HG02870 (cell line): ENCODE measurements around the gene AMOT.

ENCODE experiments used
- ATAC-seq: cut with Tn5 transposase; IDR thresholded peaks from one replicate; pipeline ENCODE4 v1.9.1; 2021; ENCODE audit warnings: mild to moderate bottlenecking, moderate library complexity; ENCODE audit not compliant: unreplicated experiment

The AMOT gene

DNA sequence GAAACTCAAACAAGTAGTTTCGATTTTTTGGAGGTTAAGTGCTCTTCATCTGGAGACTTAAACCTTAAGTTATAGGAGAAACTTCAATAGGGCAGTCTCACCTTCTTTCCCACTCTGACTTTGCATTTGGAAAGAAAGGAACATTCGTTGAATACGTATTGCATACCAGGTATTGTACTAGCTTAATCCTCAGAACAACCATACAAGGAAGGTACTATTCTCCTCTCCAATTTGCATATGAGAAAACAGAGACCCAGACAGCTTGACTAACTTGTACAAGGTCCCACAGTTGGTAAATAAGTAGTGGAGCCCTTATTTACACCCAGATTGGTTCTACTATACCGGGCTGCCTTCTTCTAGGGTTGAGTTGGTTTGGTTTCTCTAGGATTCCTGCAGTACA, 32.6 kb downstream of the AMOT start:
- no peak for ATAC-seq

DNA sequence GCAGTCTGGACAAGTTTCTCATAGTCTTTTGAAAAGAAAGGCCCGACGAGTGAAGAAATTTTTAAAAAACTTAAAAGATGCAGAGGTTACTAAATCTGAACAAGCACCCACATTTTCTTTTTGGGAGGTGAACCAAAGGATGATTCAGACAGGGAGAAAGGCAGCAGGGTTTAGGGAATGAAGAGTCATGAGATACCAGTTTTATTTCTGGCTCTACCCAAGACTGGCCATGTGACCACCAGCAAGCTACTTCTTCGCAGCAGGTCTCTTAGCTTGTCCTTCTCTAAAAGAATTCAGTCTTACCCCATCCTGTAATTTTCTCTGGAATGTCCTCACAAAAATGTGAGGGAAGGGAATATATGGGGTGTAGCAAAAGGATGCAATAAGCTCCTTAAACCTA, 37.6 kb downstream of the AMOT start:
- no peak for ATAC-seq

DNA sequence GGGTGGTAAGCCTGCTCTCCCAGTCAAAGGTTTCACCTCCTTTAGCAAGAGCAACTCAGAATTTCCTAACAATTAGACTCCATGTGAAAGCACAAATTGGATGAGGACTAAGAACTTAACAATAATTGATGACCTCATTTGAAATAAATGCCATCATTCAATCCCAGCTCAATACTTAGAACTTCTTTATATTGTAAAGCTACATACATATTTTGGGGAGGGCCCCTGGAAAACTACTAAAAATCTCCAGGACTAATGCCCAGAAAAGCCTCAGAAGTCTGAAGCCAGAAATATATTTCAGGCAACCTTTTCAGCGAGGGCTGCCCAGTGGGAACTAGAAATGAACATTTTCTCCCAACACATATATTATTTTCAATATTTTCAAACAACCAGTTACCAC, 38.1 kb downstream of the AMOT start:
- no peak for ATAC-seq

DNA sequence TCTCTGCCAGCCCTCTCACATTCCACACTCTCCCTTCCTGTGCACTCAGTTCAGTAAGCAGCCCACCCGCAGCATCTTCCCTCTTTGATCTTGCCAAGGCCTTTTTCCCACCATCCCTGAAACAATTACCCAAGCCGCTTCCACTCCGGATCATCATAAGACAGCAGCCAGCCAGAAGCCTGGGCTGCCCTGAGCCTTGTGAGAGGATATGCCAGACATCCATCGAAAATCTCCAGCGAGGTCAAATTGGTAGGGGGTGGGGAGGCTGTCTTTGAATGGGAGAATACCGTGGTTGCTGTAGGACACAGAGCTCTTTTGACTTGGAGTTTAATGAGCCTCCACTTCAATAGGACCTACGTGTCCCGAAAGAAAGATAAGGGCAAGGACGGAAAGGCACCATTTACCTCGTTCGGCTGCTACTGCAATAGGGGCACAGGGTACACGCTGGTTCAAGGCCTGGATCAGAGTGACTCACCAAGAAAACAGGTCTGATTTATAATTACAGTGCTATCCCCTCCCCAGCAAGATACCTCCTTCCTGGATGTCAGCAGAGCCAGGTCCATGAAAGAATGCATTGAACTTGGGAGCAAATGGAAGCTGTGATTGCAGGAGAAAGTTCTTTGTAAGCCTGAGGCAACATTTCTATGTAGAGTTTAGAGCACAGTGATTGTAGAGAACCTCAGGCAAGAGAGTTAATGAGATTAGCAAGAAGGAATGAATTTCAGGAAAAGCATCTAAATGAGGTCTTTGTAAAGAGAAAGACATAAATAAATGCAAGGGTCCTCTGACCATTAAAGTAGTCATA, 39.5 kb downstream of the AMOT start:
- no peak for ATAC-seq

DNA sequence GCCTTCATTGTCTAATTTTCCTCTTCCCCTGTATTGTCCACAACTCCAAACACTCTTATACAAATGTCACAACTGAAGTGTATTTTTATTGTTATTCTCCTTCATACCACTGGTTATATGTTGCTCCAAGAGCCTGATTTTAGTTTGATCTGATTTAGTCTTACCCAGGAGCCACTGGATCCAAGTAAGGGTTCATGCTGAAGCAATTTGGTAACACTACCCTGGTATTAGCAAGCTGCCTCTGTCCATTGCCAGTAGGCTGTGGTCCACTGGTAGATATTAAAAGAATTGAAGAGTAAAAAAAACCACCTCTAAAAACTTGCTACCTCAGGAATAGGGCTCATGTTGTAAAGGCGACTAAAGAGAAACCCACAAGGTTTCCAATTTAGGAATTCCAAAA, 41.2 kb downstream of the AMOT start:
- no peak for ATAC-seq

DNA sequence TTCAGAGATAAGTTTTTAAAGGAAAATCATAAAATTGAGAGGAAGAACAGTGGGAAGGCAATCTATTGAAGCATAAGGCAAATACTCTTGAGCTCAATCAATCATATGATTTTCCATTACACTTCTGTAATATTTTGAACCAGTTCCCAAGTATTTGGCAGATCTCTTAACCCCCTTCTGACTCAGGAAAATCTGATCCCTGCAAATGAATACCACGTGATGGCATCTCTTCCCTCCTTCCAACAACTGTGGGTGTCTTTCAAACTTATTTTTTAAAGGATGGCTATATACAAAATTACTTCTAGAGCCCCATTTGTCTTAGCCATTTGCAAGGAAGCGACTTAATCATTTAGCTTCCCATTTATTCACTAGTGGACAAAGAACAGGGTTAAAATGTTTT, 41.9 kb downstream of the AMOT start:
- no peak for ATAC-seq

DNA sequence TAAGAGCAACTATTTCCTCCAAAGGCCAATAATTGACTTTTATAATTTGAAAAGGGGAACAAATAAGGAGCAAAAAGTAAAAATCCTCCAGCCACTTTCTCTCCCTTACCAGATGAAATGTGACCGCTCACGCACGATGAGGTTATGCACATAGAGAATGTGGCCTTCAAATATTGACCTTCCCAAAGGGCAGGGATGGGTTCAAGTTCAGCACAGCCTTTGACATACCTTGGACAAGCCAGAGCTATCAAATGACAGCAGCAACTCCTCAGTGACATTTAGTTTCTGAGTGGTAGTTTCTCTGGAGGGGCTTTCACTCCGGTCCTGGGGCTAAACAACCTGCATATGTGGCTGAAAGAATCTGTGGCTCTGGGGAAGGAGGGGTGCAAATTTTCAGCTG, 50.7 kb downstream of the AMOT start:
- no peak for ATAC-seq

DNA sequence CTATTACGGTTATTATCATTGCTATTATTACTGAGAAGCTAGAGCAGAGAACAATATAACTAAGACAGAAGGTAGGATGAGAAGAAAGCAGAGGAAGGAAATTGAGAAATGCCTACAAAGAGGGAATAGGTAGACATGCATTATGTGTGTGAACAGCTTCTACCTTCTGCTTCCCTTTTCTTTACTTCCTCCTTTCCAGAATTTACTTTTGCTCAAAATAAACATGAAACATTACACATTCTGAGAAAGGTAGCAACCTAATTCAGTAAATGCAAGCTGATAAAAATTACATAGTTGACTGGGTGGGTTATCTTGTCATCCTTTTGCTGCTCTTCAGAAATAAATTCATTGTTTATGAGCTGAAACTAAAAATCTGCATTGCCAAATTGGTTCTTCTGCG, 54.6 kb downstream of the AMOT start:
- ATAC-seq: no peak

DNA sequence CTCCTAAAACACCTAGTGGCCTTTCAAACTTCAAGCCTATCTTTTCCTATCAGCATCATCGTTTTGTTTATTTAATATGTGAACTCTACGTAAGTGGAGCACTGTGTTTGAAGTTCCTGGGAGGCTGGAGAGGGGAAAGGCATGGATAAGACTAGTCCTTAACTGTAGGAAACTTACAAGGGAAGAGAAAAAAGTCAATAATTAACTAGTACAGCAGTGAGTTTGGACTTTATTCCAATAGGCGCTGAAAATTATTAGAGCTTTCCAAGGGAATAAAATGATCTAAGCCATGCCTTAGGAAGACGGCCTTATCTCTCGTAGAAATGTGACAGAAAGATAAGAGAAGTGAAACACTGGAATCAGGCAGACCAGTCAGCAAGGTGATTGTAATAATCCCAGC, 55.3 kb downstream of the AMOT start:
- ATAC-seq: no peak

DNA sequence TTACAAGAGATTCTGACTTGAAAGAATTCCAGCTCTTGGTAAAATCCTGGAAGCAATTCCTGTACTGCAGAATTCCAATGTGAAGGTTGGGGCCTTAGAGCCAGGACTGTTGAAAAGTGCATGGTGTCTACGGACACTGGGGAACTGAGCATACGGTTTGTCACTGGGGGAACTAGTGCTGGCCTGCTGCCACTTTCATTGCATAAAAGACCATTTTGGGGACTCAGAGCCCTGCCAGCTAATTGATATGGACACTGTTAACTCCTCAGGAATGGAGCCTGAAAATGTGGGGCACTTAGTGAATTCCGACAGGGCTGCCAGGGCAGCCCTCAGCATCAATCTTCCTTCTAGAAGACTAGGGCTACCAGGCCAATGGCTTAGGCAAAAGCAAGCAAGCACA, 55.9 kb downstream of the AMOT start:
- ATAC-seq: no peak

DNA sequence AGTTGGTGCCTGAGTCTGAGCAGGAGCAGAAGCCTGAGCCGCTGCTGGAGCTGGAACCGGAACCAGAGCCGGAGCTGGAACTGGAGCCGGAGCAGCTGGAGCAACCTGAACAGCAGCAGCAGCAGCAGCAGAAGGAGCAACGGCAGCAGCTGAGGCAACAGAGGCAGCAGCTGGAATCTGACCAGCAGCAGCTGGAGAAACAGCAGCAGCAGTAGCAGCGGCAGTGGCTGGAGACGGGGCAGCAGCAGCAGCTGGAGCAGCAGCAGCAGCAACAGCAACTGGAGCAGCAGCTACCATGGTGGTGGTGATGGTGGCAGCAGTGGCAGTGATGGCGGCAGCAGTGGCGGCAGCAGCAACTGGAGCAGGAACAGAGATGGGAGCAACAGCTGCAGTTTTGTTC, 61.5 kb downstream of the AMOT start:
- no peak for ATAC-seq

DNA sequence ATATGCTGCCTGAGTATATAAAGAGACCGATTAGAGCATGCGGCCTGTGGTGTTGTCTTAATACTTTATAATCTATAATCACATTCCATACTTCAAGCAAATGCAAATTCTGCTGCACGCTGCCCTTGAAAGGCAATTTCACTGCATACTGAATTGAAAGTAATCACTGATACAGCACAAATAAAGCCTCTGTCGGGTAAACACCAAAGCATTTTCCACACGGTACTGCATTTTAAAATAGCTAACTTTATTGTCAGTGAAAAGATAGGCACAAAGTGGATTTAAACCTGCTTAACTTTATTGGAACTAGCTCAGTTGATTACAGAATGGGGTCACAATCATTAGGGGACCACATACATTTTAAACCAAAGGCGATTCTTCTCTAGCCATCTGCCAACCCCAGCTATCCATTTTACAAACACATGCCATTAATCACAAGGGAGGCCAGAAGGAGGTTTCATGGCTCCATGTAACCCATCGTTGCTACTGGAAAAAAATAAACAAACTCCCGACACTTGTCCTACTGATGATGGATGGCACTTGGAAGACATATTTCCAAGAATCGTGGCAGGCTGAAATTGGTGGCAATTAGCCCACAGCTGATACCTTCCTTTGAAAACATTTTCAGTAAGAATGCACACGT, 65.9 kb downstream of the AMOT start:
- no peak for ATAC-seq

DNA sequence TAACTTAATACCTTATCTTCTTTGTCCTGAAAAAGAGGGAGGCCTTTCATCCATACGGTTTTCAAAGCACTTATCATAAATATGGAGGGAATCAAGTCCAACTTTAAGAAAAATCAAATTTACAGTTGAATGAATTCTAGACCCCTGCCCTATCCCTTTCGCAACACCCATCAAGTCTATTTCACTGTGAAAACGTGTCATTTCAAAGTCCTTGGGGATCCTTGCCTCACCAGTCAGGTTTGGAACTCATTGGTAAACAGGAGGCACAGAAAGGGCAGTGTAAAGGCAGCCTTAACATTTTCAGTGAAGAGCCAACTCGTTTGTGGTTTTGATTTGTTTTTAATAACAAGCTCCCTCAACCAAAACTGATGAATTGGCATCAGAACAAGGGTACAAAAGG, 66.5 kb downstream of the AMOT start:
- ATAC-seq: no peak

DNA sequence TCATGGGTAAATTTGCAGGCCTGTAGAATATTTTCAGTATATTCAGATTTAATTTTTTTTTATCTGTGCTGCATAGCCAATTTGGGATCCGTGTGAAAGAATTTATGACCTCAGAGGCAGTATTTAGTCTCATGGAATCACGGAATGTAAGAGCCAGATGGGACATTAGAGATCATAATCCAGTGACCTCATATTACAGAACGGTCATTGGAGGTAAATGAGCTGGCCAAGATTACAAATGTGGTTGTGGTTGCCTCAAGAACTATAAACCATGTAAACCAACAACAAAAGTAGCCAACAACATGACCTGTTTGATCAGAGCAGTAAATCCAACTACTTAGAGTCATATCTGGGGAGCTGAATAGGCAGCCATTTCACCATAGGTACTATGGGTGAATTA, 71.6 kb downstream of the AMOT start:
- no peak for ATAC-seq

DNA sequence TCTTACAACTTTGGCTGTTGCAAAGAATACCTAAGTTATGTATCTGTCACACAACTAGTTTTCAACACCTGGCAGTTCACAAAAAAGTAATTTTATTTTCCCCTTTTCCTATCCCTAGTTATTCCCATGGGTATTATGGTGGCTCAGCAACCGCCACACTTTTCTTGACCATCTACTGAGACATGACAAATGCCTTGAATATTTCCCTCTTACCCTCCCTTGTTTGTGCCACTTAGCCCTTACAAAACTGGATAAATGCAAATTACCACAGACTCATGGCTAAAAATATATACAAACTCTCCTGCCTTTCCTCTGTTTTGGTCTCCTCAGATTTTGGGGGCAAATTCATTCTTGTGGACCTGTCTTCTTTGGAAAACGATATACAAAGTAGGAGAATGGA, 72.1 kb downstream of the AMOT start:
- ATAC-seq: no peak

DNA sequence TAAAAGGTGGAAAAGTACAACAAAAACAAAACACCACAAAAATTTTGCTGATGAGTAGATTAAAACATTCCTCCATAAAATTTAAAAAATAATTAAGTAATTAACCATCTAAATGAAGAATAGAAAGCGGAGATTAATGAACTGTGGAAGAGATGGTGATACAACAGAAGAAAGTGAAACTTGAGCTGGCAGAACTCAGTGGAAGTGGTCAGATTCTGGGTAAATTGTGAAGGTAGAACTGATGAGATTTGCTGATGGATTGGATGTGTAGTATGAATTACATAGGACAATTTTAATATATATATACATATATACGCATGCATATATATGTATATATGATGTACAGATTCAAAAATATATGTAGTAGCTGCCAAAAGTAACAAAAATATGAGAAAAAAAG, 73.9 kb downstream of the AMOT start:
- no peak for ATAC-seq

DNA sequence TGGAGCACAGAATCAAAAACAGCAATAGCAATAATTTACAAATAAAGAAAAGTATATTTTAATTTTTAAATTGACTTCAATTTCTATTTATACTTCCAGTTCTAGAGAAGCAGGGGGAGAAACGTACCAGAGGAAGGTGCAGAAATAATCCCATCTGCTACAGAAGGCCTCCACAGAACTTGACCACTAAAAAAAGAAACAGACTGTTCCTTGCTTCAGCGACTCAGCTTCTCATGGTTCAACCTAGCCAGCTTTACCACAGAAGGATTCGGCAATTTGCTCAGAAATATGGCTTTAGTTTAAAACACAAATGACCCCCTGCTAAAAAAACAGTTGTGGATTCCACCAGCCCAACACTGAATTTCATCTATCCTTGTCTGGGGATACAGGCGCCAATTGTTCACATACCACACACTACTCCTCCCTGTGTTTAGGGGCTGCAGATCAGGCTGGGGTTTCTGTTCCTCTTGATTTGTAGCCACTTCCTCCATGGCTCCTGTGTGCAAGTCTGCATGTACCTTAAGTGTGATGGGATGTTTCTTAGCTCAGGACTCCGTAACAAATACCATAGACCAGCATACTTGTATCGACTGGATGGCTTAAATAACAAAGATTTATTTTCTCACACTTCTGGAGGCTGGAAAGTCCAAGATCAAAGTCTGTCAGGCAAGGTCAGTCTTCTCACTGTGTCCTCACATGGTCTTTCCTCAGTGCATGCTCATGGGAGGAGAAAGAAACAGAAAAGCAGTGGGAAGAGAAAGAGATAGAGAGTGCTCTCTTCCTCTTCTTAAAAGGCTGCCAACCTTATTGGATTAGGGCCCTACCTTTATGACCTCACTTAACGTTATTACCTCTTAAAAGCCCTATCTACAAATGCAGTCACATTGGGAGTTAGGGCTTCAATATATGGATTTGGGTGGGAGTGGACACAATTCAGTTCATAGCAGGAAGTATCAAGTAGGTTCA, 79.1 kb downstream of the AMOT start:
- ATAC-seq: peak; percentile 85

DNA sequence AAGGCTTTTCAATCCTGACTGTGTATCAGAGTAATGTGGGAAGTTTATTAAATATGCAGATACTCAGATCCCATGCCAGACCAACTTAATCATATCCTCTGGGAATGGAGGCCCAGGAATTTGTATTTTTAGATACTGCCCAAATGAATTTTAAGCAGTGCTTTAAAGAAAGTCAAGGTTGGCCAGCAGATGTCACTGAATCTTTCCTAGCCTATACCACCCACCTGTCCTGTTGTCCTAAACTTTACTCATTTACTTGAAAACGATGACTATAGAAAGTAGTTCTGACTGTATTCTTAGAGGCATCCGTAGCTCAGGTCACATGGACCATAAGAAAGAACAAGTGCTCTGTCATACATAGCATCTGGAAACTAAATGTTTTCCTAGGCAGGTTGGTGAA, 79.9 kb downstream of the AMOT start:
- ATAC-seq: peak; percentile 46

DNA sequence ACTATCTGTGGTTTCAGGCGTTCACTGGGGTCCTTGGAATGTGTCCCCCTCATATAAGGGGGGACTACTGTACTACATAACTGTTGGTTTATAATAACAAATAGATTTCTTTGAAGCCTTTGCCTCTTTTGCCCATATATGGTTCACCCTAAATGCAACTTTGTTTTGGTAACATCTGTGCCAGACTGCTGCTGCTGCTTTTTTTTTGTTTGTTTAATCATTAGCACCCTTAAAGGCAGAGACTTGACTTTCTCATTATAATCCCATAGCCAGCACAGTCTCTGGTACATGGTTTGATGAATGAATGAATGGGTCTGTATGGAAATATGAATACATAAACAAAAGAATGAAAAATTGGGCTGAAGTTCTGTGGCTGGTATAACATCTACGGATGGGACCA, 80.7 kb downstream of the AMOT start:
- ATAC-seq: no peak

DNA sequence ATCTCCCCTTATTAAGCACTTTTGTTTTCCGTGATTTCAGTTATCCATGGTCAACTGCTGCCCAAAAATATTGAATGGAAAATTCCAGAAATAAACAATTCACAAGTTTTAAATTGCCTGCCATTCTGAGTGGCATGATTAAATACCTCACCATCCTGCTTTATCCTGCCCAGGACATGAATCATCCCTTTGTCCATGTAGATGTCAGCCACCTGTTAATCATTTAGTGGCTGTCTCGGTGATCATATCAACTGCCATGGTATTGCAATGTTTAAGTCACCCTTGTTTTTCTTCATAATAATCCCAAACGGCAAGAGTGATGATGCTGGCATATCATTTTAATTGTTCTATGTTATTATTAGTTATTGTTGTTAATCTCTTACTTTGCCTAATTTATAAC, 81.1 kb downstream of the AMOT start:
- no peak for ATAC-seq

DNA sequence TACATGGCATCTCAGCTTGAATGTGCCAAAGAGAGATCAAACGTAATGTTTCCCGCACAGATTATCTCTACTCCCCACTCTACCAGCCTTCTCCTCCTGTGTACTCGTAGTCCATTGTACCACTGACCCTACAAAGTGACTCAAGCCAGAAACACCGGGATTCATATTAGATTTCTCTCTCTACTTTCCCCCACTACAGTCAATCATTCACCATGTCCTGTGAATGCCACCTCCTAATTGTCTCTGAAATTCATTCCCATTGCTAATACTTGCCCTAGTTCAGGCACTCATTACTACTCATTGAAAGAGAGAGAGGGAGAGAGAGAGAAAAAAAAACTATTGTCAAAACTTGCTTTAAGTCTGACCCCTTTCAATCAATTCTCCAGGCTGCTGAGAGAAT, 82.7 kb downstream of the AMOT start:
- ATAC-seq: no peak

DNA sequence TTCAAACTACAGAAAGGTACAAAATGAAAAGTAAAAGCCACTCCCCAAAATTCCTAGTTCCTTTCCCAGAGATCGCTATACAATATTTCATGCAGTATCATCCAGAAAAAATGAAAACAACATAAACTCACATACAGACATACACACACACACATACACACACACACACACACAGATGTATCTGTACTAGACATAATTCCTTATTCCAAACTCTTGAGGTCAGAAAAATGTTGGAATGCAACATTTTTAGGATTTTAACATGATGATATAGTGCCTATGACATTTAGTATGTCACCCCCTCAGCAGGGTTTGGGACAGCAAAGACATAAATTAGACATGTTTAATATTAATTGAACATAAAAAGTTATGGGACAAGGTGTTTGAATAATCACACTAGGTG, 87.5 kb downstream of the AMOT start:
- ATAC-seq: no peak
